ENCODE measurements around the gene NR2E1.

NR2E1 gene

GRCh38 chr6:108168501-108169463 is 3.0 kb downstream of the NR2E1 start:
- intact Hi-C loops (cut with DNase I): loop anchor here (5.0 kb wide), 1 partner anchor 51 kb away; no protein-coding TSS in a partner anchor
- peak in 20 of 42 donors; percentile 22 to 71 (median 47) for DNase-seq

GRCh38 chr6:108169464-108170331 is 3.9 kb downstream of the NR2E1 start:
- intact Hi-C loops (cut with DNase I): loop anchor here (5.0 kb wide), 1 partner anchor 52 kb away; no protein-coding TSS in a partner anchor
- DNase-seq: no peak

GRCh38 chr6:108170332-108171290 is 4.8 kb downstream of the NR2E1 start:
- peak in 2 of 42 donors; percentile 14 to 37 for DNase-seq
- intact Hi-C loops (cut with DNase I): no loop called here

- DNase-seq: no peak
- intact Hi-C loops (cut with DNase I): no loop called here
Measured at GRCh38 chr6:108171291-108171917, 5.6 kb downstream of the NR2E1 start.

GRCh38 chr6:108171918-108172516 is 6.2 kb downstream of the NR2E1 start:
- intact Hi-C loops (cut with DNase I): no loop called here
- DNase-seq: no peak

- DNase-seq: peak in 1 of 42 donors; percentile 36
- intact Hi-C loops (cut with DNase I): no loop called here
Measured at GRCh38 chr6:108174371-108175175, 8.8 kb downstream of the NR2E1 start.

GRCh38 chr6:108175176-108175591 is 9.4 kb downstream of the NR2E1 start:
- peak in 1 of 42 donors; percentile 28 for DNase-seq
- intact Hi-C loops (cut with DNase I): no loop called here

- intact Hi-C loops (cut with DNase I): no loop called here
- DNase-seq: no peak
Measured at GRCh38 chr6:108175592-108176279, 9.9 kb downstream of the NR2E1 start.

GRCh38 chr6:108176281-108177089 is 10.7 kb downstream of the NR2E1 start:
- intact Hi-C loops (cut with DNase I): no loop called here
- DNase-seq: no peak

GRCh38 chr6:108179741-108180140 is 13.9 kb downstream of the NR2E1 start:
- DNase-seq: no peak

GRCh38 chr6:108180266-108180665 is 14.4 kb downstream of the NR2E1 start:
- intact Hi-C loops (cut with DNase I): no loop called here
- no peak for DNase-seq

More at GRCh38 chr6:108179741-108180140, 13.9 kb downstream of the NR2E1 start:
- intact Hi-C loops (cut with DNase I): no loop called here

- DNase-seq: peak in 1 of 42 donors; percentile 13
- intact Hi-C loops (cut with DNase I): no loop called here
Measured at GRCh38 chr6:108180776-108181175, 15.0 kb downstream of the NR2E1 start.

GRCh38 chr6:108186226-108186625 is 20.4 kb downstream of the NR2E1 start:
- no peak for DNase-seq
- intact Hi-C loops (cut with DNase I): no loop called here

- intact Hi-C loops (cut with DNase I): no loop called here
Measured at GRCh38 chr6:108187519-108187918, 21.7 kb downstream of the NR2E1 start.

GRCh38 chr6:108193131-108193530 is 27.3 kb downstream of the NR2E1 start:
- peak in 1 of 42 donors; percentile 16 for DNase-seq
- intact Hi-C loops (cut with DNase I): no loop called here

More at GRCh38 chr6:108187519-108187918, 21.7 kb downstream of the NR2E1 start:
- no peak for DNase-seq
